HepG2 (cell line): Measurements from ENCODE around the gene GMPPA. TPM values are rescaled to one million over a fixed set of nuclear protein-coding genes. Genes with fewer than 3 reads are reported as not detected.

ENCODE experiments used
- ATAC-seq: fragments of 200-7000 bp; cut with Tn5 transposase; 3 replicates; pipeline ENCODE4 v1.9.1; 2020; ENCODE audit warnings: mild to moderate bottlenecking, moderate library complexity
- BruUV-seq: library from RNA; stranded (reverse); fragments of 400-500 nt; replicated peaks from 2 replicates; lab custom pipeline; 2021; lab: Mats Ljungman, UMichigan
- CTCF ChIA-PET: fragments of 300-600 bp; formaldehyde crosslinking; extraction: SDS; loops from one replicate; lab custom pipeline; 2021; ENCODE audit warnings: low total read pairs, inconsistent platforms, low intra/inter-chr PET ratio; lab: Yijun Ruan, JAX
- POLR2A ChIA-PET: fragments of 350-600 bp; sonication (Branson Sonifier 250); formaldehyde crosslinking; loops from one replicate; lab custom pipeline; 2020; ENCODE audit warnings: antibody characterized with exemption, inconsistent platforms; lab: Yijun Ruan, JAX
- DNase-seq: peaks from one replicate; pipeline ENCODE4 v3.0.0-alpha.2; 2015; ENCODE audit warnings: low spot score
- FAIRE-seq: peaks from 3 replicates; lab custom pipeline; 2011; peaks lifted over from hg19 to GRCh38; lab: Jason Lieb, UNC
- H2AFZ ChIP-seq: one replicate; pipeline ENCODE4 v1.6.1; 2011; ENCODE audit warnings: low read length, inconsistent platforms
- H3K27ac ChIP-seq: fragments of 300-600 bp; 3 replicates; pipeline ENCODE4 v1.8.0; 2011; ENCODE audit warnings: mixed run types, mild to moderate bottlenecking, mixed read lengths, low read length, inconsistent platforms; ENCODE audit not compliant: insufficient read depth; ENCODE audit errors: extremely low read length
- H3K27me3 ChIP-seq, 2 experiments: fragments of 200-600 bp in 1 of 2; 2 replicates in 1 of 2; 3 replicates in 1 of 2; pipeline versions ENCODE4 v1.6.0 to v1.8.0; 2011; ENCODE audit warnings: low read length in 2 of 2, mild to moderate bottlenecking in 2 of 2, moderate library complexity in 2 of 2, inconsistent platforms in 1 of 2; ENCODE audit not compliant: insufficient read depth in 2 of 2, control insufficient read depth in 1 of 2
- H3K36me3 ChIP-seq, 2 experiments: fragments of 200-600 bp in 1 of 2; replicated peaks in 1 of 2; 2 replicates in 1 of 2; 3 replicates in 1 of 2; pipeline versions ENCODE4 v1.5.1 to v1.8.0; 2011; ENCODE audit warnings: low read length in 2 of 2, inconsistent platforms in 1 of 2; ENCODE audit not compliant: insufficient read depth in 2 of 2, control insufficient read depth in 1 of 2
- H3K4me1 ChIP-seq: 2 replicates; pipeline ENCODE4 v1.5.1; 2012; ENCODE audit warnings: low read length, inconsistent platforms; ENCODE audit not compliant: insufficient read depth
- H3K4me2 ChIP-seq: 2 replicates; pipeline ENCODE4 v1.6.0; 2011; ENCODE audit warnings: low read depth, low read length, inconsistent platforms
- H3K4me3 ChIP-seq, 3 experiments: fragments of 200-600 bp in 1 of 3; sonication (generic), shearing (Covaris generic) in 1 of 3; replicated peaks in 1 of 3; 2 replicates each; pipeline ENCODE4 v1.5.1; 2011 to 2016; ENCODE audit warnings: low read length in 3 of 3, inconsistent platforms in 2 of 3, low read depth in 2 of 3, mild to moderate bottlenecking in 2 of 3, control low read depth in 1 of 3, mixed read lengths in 1 of 3; ENCODE audit not compliant: insufficient read depth in 1 of 3
- H3K79me2 ChIP-seq: one replicate; pipeline ENCODE4 v1.6.1; 2011; ENCODE audit warnings: low read length, inconsistent platforms; ENCODE audit not compliant: insufficient read depth
- H3K9ac ChIP-seq: 2 replicates; pipeline ENCODE4 v1.6.0; 2011; ENCODE audit warnings: mild to moderate bottlenecking, low read depth, low read length, inconsistent platforms; ENCODE audit not compliant: insufficient read depth
- H3K9me3 ChIP-seq: 2 replicates; pipeline ENCODE4 v1.5.1; 2012; ENCODE audit warnings: mild to moderate bottlenecking, low read length
- H4K20me1 ChIP-seq: 2 replicates; pipeline ENCODE4 v1.6.0; 2011; ENCODE audit warnings: inconsistent platforms, mild to moderate bottlenecking, low read length, moderate library complexity; ENCODE audit not compliant: insufficient read depth
- ADNP ChIP-seq: sonication (generic); formaldehyde crosslinking; IDR thresholded peaks from 2 replicates; pipeline ENCODE4 v1.4.0; 2020; ENCODE audit warnings: missing genetic modification reagents
- CEBPG ChIP-seq: IDR thresholded peaks from 2 replicates; pipeline ENCODE4 v1.6.1; 2016
- HNRNPUL1 ChIP-seq: fragments of 200-400 bp; formaldehyde crosslinking; IDR thresholded peaks from 2 replicates; pipeline ENCODE4 v1.6.1; 2017; ENCODE audit warnings: low read depth, mild to moderate bottlenecking, low read length, moderate library complexity
- MAFF ChIP-seq: IDR thresholded peaks from 2 replicates; pipeline ENCODE4 v1.6.1; 2011; ENCODE audit warnings: low read depth, low read length, improper control_type of control experiment
- MAFK ChIP-seq, 2 experiments: IDR thresholded peaks in 1 of 2; conservative IDR thresholded peaks in 1 of 2; 2 replicates each; pipeline ENCODE4 v1.6.1; 2011; ENCODE audit warnings: improper control_type of control experiment in 2 of 2, low read length in 2 of 2
- SATB2 ChIP-seq: sonication (generic); formaldehyde crosslinking; IDR thresholded peaks from 2 replicates; pipeline ENCODE4 v1.5.0; 2020; ENCODE audit warnings: missing genetic modification reagents
- TCF7 ChIP-seq: sonication (generic); IDR thresholded peaks from 2 replicates; pipeline ENCODE4 v1.6.1; 2016; ENCODE audit warnings: antibody characterized with exemption, low read depth
- ZNF10 ChIP-seq: sonication (generic); formaldehyde crosslinking; IDR thresholded peaks from 2 replicates; pipeline ENCODE4 v1.4.0; 2020; ENCODE audit warnings: mild to moderate bottlenecking, low read depth, missing genetic modification reagents, borderline replicate concordance
- ZNF160 ChIP-seq: sonication (generic); formaldehyde crosslinking; IDR thresholded peaks from 2 replicates; pipeline ENCODE4 v1.8.0; 2022; ENCODE audit warnings: mild to moderate bottlenecking, inconsistent platforms, missing genetic modification reagents
- ZNF367 ChIP-seq: sonication (generic); formaldehyde crosslinking; IDR thresholded peaks from 2 replicates; pipeline ENCODE4 v1.4.0; 2020; ENCODE audit warnings: missing genetic modification reagents, borderline replicate concordance
- ZNF674 ChIP-seq: sonication (generic); formaldehyde crosslinking; IDR thresholded peaks from 2 replicates; pipeline ENCODE4 v1.5.0; 2020; ENCODE audit warnings: low read depth, mild to moderate bottlenecking, missing genetic modification reagents
- WGBS: methylation state at CpG from one replicate; pipeline ENCODE4 v1.1.6; 2017; ENCODE audit warnings: low lambda C conversion rate; 5-methylcytosine and 5-hydroxymethylcytosine counted together
- in situ Hi-C: cut with HindIII; loops from 2 replicates; pipeline ENCODE4 v1.10.0; 2017; ENCODE audit warnings: low pct_unique_long_range_greater_than_20kb; ENCODE audit not compliant: extremely low pct_ligation_motif_present
- intact Hi-C: fragments of 100-400 bp; cut with micrococcal nuclease; formaldehyde crosslinking; loops from one replicate; pipeline ENCODE4 v1.10.0; 2022; ENCODE audit not compliant: unreplicated experiment
- polyA plus RNA-seq, 8 experiments: library from polyadenylated mRNA; depleted of rRNA in 3 of 8; stranded (reverse) in 7 of 8; unstranded in 1 of 8; fragments of >200 nt; fragmentation: Illumina TruSeq in 4 of 8; extraction: Trizol in 4 of 8; gene quantifications; 2 replicates each; pipeline versions ENCODE4 v1.2.1 to v1.2.3, GENCODE V29; 2011 to 2016; ENCODE audit warnings: low read depth in 4 of 8, missing spikeins in 1 of 8, mixed read lengths in 1 of 8; ENCODE audit not compliant: insufficient read depth in 1 of 8
- total RNA-seq, 5 experiments: library from RNA; depleted of rRNA; stranded (reverse); fragments of >200 nt; fragmentation: Illumina TruSeq; extraction: Trizol; gene quantifications; 2 replicates each; pipeline ENCODE4 v1.2.3, GENCODE V29; 2016; ENCODE audit warnings: low read depth in 1 of 5
- TF ChIP-seq, protein P1 (sequence below): sonication (generic); formaldehyde crosslinking; IDR thresholded peaks from 2 replicates; pipeline ENCODE4 v1.5.0; 2020; ENCODE audit warnings: mild to moderate bottlenecking, missing genetic modification reagents, borderline replicate concordance
- TF ChIP-seq, protein P2 (sequence below): sonication (generic); formaldehyde crosslinking; conservative IDR thresholded peaks from 2 replicates; pipeline ENCODE4 v1.8.0; 2022; ENCODE audit warnings: missing genetic modification reagents
- TF ChIP-seq, protein P3 (sequence below): sonication (generic); formaldehyde crosslinking; IDR thresholded peaks from 2 replicates; pipeline ENCODE4 v1.4.0; 2020; ENCODE audit warnings: low read depth, mild to moderate bottlenecking, missing genetic modification reagents

Gene GMPPA
- total and polyA plus RNA-seq, 2 of the 13 experiments (the other 11 are each of a cell fraction or from before 2014, with no cell fraction given), result 81.1 to 106 TPM

DNA sequence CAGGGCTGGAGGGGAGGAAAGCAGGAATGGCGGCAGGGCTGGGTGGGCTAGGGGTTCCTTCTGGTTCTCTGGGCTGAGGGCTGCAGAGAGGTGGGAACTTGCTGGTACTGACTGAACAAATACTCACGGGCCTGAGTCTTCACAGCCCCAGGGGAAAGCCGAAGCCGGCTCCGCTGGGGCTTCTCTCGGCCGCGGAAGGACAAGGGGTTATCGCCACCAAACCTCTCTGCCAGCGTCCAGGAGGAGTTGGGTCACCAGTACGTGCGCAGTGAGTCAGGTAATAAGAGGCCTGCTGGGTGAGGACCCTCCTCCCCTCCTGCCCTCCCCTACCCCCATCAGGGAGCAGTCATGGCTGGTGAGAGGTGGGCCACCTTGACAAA lies 13.5 kb upstream of the GMPPA start (continued):
- TF ChIP-seq, protein P1, sequence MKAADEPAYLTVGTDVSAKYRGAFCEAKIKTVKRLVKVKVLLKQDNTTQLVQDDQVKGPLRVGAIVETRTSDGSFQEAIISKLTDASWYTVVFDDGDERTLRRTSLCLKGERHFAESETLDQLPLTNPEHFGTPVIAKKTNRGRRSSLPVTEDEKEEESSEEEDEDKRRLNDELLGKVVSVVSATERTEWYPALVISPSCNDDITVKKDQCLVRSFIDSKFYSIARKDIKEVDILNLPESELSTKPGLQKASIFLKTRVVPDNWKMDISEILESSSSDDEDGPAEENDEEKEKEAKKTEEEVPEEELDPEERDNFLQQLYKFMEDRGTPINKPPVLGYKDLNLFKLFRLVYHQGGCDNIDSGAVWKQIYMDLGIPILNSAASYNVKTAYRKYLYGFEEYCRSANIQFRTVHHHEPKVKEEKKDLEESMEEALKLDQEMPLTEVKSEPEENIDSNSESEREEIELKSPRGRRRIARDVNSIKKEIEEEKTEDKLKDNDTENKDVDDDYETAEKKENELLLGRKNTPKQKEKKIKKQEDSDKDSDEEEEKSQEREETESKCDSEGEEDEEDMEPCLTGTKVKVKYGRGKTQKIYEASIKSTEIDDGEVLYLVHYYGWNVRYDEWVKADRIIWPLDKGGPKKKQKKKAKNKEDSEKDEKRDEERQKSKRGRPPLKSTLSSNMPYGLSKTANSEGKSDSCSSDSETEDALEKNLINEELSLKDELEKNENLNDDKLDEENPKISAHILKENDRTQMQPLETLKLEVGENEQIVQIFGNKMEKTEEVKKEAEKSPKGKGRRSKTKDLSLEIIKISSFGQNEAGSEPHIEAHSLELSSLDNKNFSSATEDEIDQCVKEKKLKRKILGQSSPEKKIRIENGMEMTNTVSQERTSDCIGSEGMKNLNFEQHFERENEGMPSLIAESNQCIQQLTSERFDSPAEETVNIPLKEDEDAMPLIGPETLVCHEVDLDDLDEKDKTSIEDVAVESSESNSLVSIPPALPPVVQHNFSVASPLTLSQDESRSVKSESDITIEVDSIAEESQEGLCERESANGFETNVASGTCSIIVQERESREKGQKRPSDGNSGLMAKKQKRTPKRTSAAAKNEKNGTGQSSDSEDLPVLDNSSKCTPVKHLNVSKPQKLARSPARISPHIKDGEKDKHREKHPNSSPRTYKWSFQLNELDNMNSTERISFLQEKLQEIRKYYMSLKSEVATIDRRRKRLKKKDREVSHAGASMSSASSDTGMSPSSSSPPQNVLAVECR, result no peak

DNA sequence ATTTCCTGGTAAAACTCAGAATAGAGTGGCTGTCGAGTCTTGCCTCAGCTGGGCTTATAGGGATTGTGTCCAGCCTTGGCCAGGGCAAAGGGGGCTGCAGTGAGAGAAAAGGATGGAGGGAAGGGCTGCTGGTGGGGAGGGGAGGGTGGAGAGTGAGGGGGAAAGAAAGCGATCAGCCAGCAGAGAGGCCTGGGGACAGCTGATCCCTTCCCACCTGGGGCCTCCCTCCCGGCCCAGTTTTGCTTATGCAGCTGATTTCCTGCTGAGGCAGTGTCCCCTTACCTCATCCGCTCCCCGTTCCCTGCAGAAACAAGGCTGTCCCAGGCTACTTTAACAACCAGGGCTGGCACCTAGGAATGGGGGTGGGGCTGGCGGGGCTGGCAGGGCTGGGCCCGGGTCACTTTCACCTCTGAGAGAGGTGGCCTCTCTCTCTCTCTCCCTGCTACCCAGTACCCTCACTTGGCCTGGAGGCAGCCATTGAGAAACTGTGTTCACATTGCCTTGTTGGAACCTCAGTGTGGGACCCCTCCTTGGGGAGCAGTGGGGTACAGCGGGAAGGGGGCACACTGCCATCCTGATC lies 12.2 kb upstream of the GMPPA start:
- no peak overlapping the region for H3K4me2 ChIP-seq
- H3K79me2 ChIP-seq, result no peaks in the 10 kb centered on the region
- no peak overlapping the region for H3K27ac ChIP-seq
- no peak for DNase-seq
- H3K36me3 ChIP-seq, result no peaks in the 10 kb centered on the region
- no peaks in the 10 kb centered on the region for H4K20me1 ChIP-seq
- WGBS, result 8% methylated on average over 7 of the region's 8 CpGs
- in situ Hi-C loops, result no loop called here
- no peak for FAIRE-seq
- no peak overlapping the region for H2AFZ ChIP-seq
- ChIA-PET POLR2A (interaction anchor here (1.9 kb wide), 1 partner anchor 11 kb away, joined by 5 read pairs; no protein-coding TSS in a partner anchor), CTCF (no interaction called here)
- no peak overlapping the region for H3K4me3 ChIP-seq
- H3K9me3 ChIP-seq, result no peaks in the 10 kb centered on the region
- H3K27me3 ChIP-seq, result peaks cover 55 to 98% of the 10 kb centered on the region in 2 experiments; a peak in 4 of 5 replicates
- intact Hi-C loops, result no loop called here
- no TSS peak for BruUV-seq
- no peak for ATAC-seq
- H3K9ac ChIP-seq, result no peak overlapping the region
- peaks cover 13% of the 10 kb centered on the region for H3K4me1 ChIP-seq
- TF ChIP-seq HNRNPUL1, result no peak
- no peak for TF ChIP-seq ADNP (CRISPR knock-in tag)
- no peak for TF ChIP-seq ZNF674 (CRISPR knock-in tag)
- TF ChIP-seq MAFK (conservative IDR thresholded peaks at IDR 0.05 in 1 of 2, IDR thresholded peaks at IDR 0.05 in 1 of 2; ENCODE audit: low read length in 2 of 2), result peak; percentile 66 to 75
- TF ChIP-seq, protein P2, sequence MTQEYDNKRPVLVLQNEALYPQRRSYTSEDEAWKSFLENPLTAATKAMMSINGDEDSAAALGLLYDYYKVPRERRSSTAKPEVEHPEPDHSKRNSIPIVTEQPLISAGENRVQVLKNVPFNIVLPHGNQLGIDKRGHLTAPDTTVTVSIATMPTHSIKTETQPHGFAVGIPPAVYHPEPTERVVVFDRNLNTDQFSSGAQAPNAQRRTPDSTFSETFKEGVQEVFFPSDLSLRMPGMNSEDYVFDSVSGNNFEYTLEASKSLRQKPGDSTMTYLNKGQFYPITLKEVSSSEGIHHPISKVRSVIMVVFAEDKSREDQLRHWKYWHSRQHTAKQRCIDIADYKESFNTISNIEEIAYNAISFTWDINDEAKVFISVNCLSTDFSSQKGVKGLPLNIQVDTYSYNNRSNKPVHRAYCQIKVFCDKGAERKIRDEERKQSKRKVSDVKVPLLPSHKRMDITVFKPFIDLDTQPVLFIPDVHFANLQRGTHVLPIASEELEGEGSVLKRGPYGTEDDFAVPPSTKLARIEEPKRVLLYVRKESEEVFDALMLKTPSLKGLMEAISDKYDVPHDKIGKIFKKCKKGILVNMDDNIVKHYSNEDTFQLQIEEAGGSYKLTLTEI, result no peak
- peak; percentile 60; the same call in 1 of the 2 replicates for TF ChIP-seq MAFF
- TF ChIP-seq, protein P3, sequence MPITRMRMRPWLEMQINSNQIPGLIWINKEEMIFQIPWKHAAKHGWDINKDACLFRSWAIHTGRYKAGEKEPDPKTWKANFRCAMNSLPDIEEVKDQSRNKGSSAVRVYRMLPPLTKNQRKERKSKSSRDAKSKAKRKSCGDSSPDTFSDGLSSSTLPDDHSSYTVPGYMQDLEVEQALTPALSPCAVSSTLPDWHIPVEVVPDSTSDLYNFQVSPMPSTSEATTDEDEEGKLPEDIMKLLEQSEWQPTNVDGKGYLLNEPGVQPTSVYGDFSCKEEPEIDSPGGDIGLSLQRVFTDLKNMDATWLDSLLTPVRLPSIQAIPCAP (CRISPR knock-in tag), result no peak
- TF ChIP-seq SATB2 (CRISPR knock-in tag), result no peak
- no peak for TF ChIP-seq TCF7
- no peak for TF ChIP-seq ZNF160 (CRISPR knock-in tag)
- no peak for TF ChIP-seq ZNF10 (CRISPR knock-in tag)
- no peak for TF ChIP-seq ZNF367 (CRISPR knock-in tag)
- TF ChIP-seq CEBPG, result no peak
